Measurements from ENCODE around the gene CDC42BPB.

GRCh38 chr14:102891111-102891510, 166.2 kb downstream of the CDC42BPB start:
- TF ChIP-seq ZNF473 (tag by site-specific recombination; IDR thresholded peaks at IDR 0.05) = no peak
- no peak for TF ChIP-seq GLI2 (tag by site-specific recombination; IDR thresholded peaks at IDR 0.05; ENCODE audit: borderline replicate concordance, low read depth)
- TF ChIP-seq KLF16 (tag by site-specific recombination; IDR thresholded peaks at IDR 0.05) = no peak
- TF ChIP-seq ZNF707 (tag by site-specific recombination; IDR thresholded peaks at IDR 0.05) = no peak
- TF ChIP-seq, protein P1, sequence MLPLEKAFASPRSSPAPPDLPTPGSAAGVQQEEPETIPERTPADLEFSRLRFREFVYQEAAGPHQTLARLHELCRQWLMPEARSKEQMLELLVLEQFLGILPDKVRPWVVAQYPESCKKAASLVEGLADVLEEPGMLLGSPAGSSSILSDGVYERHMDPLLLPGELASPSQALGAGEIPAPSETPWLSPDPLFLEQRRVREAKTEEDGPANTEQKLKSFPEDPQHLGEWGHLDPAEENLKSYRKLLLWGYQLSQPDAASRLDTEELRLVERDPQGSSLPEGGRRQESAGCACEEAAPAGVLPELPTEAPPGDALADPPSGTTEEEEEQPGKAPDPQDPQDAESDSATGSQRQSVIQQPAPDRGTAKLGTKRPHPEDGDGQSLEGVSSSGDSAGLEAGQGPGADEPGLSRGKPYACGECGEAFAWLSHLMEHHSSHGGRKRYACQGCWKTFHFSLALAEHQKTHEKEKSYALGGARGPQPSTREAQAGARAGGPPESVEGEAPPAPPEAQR (tag by site-specific recombination; IDR thresholded peaks at IDR 0.05) = no peak
- TF ChIP-seq REPIN1 (tag by site-specific recombination; IDR thresholded peaks at IDR 0.05; ENCODE audit: low read depth) = no peak
- no peak for TF ChIP-seq ZNF629 (tag by site-specific recombination; IDR thresholded peaks at IDR 0.05)
- TF ChIP-seq ZNF132 (tag by site-specific recombination; IDR thresholded peaks at IDR 0.05; ENCODE audit: borderline replicate concordance) = no peak
- no peak for TF ChIP-seq CTCF (tag by site-specific recombination; IDR thresholded peaks at IDR 0.05)
- TF ChIP-seq, protein P2, sequence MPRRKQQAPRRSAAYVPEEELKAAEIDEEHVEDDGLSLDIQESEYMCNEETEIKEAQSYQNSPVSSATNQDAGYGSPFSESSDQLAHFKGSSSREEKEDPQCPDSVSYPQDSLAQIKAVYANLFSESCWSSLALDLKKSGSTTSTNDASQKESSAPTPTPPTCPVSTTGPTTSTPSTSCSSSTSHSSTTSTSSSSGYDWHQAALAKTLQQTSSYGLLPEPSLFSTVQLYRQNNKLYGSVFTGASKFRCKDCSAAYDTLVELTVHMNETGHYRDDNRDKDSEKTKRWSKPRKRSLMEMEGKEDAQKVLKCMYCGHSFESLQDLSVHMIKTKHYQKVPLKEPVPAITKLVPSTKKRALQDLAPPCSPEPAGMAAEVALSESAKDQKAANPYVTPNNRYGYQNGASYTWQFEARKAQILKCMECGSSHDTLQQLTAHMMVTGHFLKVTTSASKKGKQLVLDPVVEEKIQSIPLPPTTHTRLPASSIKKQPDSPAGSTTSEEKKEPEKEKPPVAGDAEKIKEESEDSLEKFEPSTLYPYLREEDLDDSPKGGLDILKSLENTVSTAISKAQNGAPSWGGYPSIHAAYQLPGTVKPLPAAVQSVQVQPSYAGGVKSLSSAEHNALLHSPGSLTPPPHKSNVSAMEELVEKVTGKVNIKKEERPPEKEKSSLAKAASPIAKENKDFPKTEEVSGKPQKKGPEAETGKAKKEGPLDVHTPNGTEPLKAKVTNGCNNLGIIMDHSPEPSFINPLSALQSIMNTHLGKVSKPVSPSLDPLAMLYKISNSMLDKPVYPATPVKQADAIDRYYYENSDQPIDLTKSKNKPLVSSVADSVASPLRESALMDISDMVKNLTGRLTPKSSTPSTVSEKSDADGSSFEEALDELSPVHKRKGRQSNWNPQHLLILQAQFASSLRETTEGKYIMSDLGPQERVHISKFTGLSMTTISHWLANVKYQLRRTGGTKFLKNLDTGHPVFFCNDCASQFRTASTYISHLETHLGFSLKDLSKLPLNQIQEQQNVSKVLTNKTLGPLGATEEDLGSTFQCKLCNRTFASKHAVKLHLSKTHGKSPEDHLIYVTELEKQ (tag by site-specific recombination; IDR thresholded peaks at IDR 0.05; ENCODE audit: borderline replicate concordance) = no peak
- no peak for TF ChIP-seq ZNF23 (tag by site-specific recombination; IDR thresholded peaks at IDR 0.05; ENCODE audit: borderline replicate concordance)
